Measurements from ENCODE around the gene DPP6. TPM values are rescaled to one million over a fixed set of nuclear protein-coding genes. Genes with fewer than 3 reads are reported as not detected.

Gene DPP6
- polyA plus RNA-seq, 1 donor (not counting 4 experiments of a cell fraction or from before 2014, with no cell fraction given) = not detected

GRCh38 chr7:154628556-154628955 lies 576.4 kb downstream of the DPP6 start:
- Histone ChIP-seq H2AFZ (ENCODE audit: control insufficient read depth, low read length) (no peak overlapping the region), H3K4me3 (ENCODE audit: control insufficient read depth in 2 of 3, extremely low read depth in 1 of 3, insufficient read depth in 2 of 3, low read depth in 1 of 3, low read length in 3 of 3) (no peak overlapping the region), H3K9me3 (ENCODE audit: control insufficient read depth, low read depth, low read length) (peaks cover 2% of the 10 kb centered on the region), H3K27me3 (ENCODE audit: control insufficient read depth, extremely low read depth, insufficient read depth, low read length) (no peaks in the 10 kb centered on the region), H3K4me2 (ENCODE audit: control insufficient read depth, extremely low read depth, insufficient read depth, low read depth, low read length) (no peak overlapping the region), H3K36me3 (ENCODE audit: control insufficient read depth in 2 of 2, extremely low read depth in 1 of 2, insufficient read depth in 2 of 2, low read length in 2 of 2) (no peaks in the 10 kb centered on the region), H3K4me1 (ENCODE audit: control insufficient read depth, extremely low read depth, insufficient read depth, low read length) (no peaks in the 10 kb centered on the region), H3K9me1 (ENCODE audit: control insufficient read depth, extremely low read depth, insufficient read depth, low read length) (no peaks in the 10 kb centered on the region), H3K79me2 (ENCODE audit: control insufficient read depth, insufficient read depth, low read length) (no peaks in the 10 kb centered on the region), H3K27ac (ENCODE audit: control insufficient read depth, insufficient read depth, low read length) (no peak overlapping the region), H4K20me1 (ENCODE audit: control insufficient read depth, extremely low read depth, insufficient read depth, low read length) (no peaks in the 10 kb centered on the region), H3K9ac (ENCODE audit: control insufficient read depth, extremely low read depth, insufficient read depth, low read length) (no peak overlapping the region)
- TF ChIP-seq EZH2 (IDR thresholded peaks at IDR 0.05; ENCODE audit: low read length) = no peak
- DNase-seq (ENCODE audit: low read depth, low spot score) = no peak
- no peak for FAIRE-seq
- dilution Hi-C loops (cut with MboI; ENCODE audit: extremely low pct_ligation_motif_present, low sequenced_read_pairs) = no loop called here

GRCh38 chr7:154631162-154631561 lies 579.0 kb downstream of the DPP6 start:
- peaks cover 3% of the 10 kb centered on the region for H3K9me3 ChIP-seq (ENCODE audit: control insufficient read depth, low read depth, low read length)
- dilution Hi-C loops (cut with MboI; ENCODE audit: extremely low pct_ligation_motif_present, low sequenced_read_pairs) = no loop called here
- H3K27me3 ChIP-seq (ENCODE audit: control insufficient read depth, extremely low read depth, insufficient read depth, low read length) = no peaks in the 10 kb centered on the region
- no peak overlapping the region for H3K4me3 ChIP-seq (ENCODE audit: control insufficient read depth in 2 of 3, extremely low read depth in 1 of 3, insufficient read depth in 2 of 3, low read depth in 1 of 3, low read length in 3 of 3)
- FAIRE-seq = no peak
- H3K4me2 ChIP-seq (ENCODE audit: control insufficient read depth, extremely low read depth, insufficient read depth, low read depth, low read length) = no peak overlapping the region
- H3K27ac ChIP-seq (ENCODE audit: control insufficient read depth, insufficient read depth, low read length) = no peak overlapping the region
- no peaks in the 10 kb centered on the region for H3K4me1 ChIP-seq (ENCODE audit: control insufficient read depth, extremely low read depth, insufficient read depth, low read length)
- H3K79me2 ChIP-seq (ENCODE audit: control insufficient read depth, insufficient read depth, low read length) = no peaks in the 10 kb centered on the region
- no peaks in the 10 kb centered on the region for H3K9me1 ChIP-seq (ENCODE audit: control insufficient read depth, extremely low read depth, insufficient read depth, low read length)
- H3K36me3 ChIP-seq (ENCODE audit: control insufficient read depth in 2 of 2, extremely low read depth in 1 of 2, insufficient read depth in 2 of 2, low read length in 2 of 2) = no peaks in the 10 kb centered on the region
- H3K9ac ChIP-seq (ENCODE audit: control insufficient read depth, extremely low read depth, insufficient read depth, low read length) = no peak overlapping the region
- no peak for DNase-seq (ENCODE audit: low read depth, low spot score)
- H4K20me1 ChIP-seq (ENCODE audit: control insufficient read depth, extremely low read depth, insufficient read depth, low read length) = no peaks in the 10 kb centered on the region
- no peak overlapping the region for H2AFZ ChIP-seq (ENCODE audit: control insufficient read depth, low read length)
- TF ChIP-seq EZH2 (IDR thresholded peaks at IDR 0.05; ENCODE audit: low read length) = no peak
- TF ChIP-seq CTCF (optimal IDR thresholded peaks at IDR 0.05 in 1 of 3, IDR thresholded peaks at IDR 0.05 in 1 of 3, conservative IDR thresholded peaks at IDR 0.05 in 1 of 3; ENCODE audit: extremely low read depth in 1 of 3, insufficient read depth in 2 of 3, low read length in 3 of 3) = no peak

GRCh38 chr7:154633641-154634040 lies 581.4 kb downstream of the DPP6 start:
- Histone ChIP-seq H3K4me1 (ENCODE audit: control insufficient read depth, extremely low read depth, insufficient read depth, low read length) (no peaks in the 10 kb centered on the region), H3K4me3 (ENCODE audit: control insufficient read depth in 2 of 3, extremely low read depth in 1 of 3, insufficient read depth in 2 of 3, low read depth in 1 of 3, low read length in 3 of 3) (no peak overlapping the region), H2AFZ (ENCODE audit: control insufficient read depth, low read length) (no peak overlapping the region), H3K9me1 (ENCODE audit: control insufficient read depth, extremely low read depth, insufficient read depth, low read length) (no peaks in the 10 kb centered on the region), H3K27ac (ENCODE audit: control insufficient read depth, insufficient read depth, low read length) (no peak overlapping the region), H3K36me3 (ENCODE audit: control insufficient read depth in 2 of 2, extremely low read depth in 1 of 2, insufficient read depth in 2 of 2, low read length in 2 of 2) (no peaks in the 10 kb centered on the region), H3K27me3 (ENCODE audit: control insufficient read depth, extremely low read depth, insufficient read depth, low read length) (no peaks in the 10 kb centered on the region), H3K9me3 (ENCODE audit: control insufficient read depth, low read depth, low read length) (peaks cover 3% of the 10 kb centered on the region), H4K20me1 (ENCODE audit: control insufficient read depth, extremely low read depth, insufficient read depth, low read length) (no peaks in the 10 kb centered on the region), H3K9ac (ENCODE audit: control insufficient read depth, extremely low read depth, insufficient read depth, low read length) (no peak overlapping the region), H3K79me2 (ENCODE audit: control insufficient read depth, insufficient read depth, low read length) (no peaks in the 10 kb centered on the region), H3K4me2 (ENCODE audit: control insufficient read depth, extremely low read depth, insufficient read depth, low read depth, low read length) (no peak overlapping the region)
- DNase-seq (ENCODE audit: low read depth, low spot score) (no peak), FAIRE-seq (no peak)
- TF ChIP-seq CTCF (optimal IDR thresholded peaks at IDR 0.05 in 1 of 3, IDR thresholded peaks at IDR 0.05 in 1 of 3, conservative IDR thresholded peaks at IDR 0.05 in 1 of 3; ENCODE audit: extremely low read depth in 1 of 3, insufficient read depth in 2 of 3, low read length in 3 of 3) (no peak), EZH2 (IDR thresholded peaks at IDR 0.05; ENCODE audit: low read length) (no peak)
- dilution Hi-C loops (cut with MboI; ENCODE audit: extremely low pct_ligation_motif_present, low sequenced_read_pairs) = no loop called here

All from keratinocyte (primary cell).